NCI-H1105 (cell line): ENCODE measurements around the gene RAP1GAP2.
"Not testable (repeated sequence)": the region's sequence is repeated elsewhere in the genome, so short reads cannot be mapped to it uniquely, and the experiment has no call there.

ENCODE experiments used
- DNase-seq: peaks from one replicate; lab custom pipeline; 2025; lab: John Stamatoyannopoulos, UW

Gene RAP1GAP2

DNA sequence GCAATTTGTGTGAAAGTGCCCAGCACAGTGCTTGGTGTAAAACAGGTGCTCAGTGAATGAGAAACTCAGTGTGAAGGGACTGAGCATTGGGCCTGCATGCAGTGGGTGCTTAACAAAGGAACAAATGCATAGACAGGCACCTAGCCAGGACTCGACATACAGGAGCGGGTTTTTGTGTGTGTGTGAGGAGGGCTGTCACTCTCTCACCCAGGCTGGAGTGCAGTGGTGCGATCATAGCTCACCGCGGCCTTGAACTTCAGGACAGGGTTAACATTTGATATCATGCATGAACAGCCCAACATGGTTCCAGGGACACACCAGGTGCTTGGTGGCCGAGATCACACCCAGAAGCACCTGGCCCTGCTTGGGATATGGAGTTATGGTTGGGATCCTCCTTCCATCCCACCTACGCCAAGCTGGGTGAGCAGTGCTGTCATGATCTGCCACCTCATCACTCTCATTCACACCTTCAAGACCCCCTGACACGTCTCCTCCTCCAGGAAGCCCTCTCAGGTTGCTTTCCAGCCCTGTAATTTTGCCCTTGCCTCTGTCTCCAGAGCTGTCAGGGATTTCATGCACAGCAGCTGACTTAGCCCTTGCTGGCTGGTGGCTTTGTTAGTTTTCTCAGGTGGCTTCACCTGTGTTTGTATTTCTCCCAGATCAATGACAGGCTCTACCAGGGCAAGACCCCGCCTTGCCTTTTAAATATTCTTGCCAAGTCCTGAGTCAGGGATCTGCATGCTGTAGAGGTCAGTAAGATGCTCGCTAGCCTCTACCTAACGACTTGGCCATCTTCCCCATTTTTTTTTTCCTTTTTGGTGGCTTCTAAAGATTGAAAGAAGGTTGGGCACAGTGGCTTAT, 200.8 kb downstream of the RAP1GAP2 start:
- DNase-seq, result no peak

DNA sequence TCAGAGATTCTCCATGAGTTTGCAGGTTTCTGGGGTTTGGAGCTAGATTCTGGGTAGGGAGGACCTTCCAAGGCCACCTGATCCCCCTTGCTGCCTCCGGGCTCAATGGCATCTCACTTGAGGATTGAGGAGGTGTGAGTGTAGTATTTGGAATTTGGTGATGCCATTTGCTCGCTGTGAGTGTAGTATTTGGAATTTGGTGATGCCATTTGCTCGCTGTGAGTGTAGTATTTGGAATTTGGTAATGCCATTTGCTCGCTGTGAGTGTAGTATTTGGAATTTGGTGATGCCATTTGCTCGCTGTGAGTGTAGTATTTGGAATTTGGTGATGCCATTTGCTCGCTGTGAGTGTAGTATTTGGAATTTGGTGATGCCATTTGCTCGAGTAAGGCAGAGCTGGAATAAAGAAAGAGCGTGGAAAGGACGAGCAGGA, 202.2 kb downstream of the RAP1GAP2 start:
- DNase-seq, result not testable (repeated sequence)

DNA sequence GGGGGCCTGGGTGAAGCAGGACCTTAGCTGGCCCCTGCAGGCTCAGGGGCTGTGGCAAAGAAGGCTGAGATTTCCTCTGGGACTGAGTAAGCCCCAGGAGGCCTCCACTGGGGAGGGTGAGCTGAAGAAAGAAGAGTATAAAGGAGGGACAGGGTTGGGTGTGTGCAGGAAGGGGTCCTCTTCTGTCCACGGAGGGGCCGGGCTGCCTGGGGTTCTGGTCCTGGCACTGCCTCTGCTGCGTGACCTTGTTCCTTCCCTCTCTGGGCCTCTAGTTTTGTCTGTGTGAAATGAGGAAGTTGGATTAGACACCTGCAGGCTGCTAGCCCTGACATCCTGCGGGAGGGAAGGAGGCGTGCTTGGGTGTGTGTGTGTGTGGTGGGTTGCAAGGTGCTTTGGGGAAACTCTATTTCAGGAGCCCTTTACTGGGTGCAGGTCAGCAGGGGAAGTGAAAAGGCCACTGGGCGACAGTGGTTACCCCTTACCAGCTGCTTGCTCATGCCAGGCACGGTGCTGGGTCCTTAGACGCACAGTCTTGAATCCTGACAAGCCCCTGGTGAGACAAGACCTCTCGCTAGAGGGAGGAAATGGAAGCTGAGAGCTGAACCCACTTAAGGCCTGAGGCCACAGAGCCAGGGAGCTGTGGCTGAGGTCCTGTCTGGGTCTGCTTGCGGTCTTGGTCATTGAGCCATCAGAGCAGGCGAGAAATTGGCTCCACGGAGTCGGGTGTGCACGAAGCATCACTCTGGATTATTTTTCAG, 206.5 kb downstream of the RAP1GAP2 start:
- DNase-seq, result no peak

DNA sequence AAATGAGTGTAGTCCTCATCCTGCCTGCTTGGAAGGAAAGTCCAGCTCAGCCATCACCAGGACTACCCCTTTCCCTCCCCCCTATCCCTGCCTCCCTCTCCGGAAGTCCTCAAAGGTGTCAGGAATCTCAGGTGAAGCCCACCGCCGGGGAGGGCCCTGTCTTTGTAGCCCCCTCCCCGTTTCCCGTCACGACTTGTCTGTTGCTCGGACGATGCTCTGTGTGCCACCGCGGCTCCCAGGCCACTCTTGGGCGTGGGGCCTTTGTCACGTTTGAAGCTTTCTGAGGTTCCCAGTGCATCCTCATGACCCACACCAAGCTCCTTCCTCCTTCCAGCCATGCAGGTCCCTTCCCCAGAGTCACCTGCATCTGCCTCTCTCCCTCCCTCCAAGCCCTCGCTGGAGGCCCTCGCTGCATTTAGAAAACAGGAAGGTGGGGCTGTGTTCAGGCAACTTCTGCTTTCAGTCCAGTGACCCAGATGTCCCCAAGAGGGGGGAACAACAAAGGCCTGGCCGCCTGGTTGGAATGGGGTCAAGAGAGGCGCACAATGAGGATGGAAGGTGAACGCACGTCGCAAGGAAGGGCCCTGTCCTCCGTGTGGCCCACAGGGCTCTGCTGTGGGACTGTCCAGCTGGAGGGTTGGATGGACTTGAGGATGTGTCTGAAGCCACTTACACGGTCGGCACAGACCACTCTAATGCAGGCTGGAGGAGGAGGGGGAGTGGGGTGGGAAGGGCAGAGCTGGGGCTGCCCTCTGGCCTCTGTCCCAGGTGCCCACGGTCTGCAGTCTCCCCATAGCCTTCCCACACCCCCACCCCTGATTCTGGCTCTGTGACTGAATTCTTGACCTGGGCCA, 207.3 kb downstream of the RAP1GAP2 start:
- no peak for DNase-seq

DNA sequence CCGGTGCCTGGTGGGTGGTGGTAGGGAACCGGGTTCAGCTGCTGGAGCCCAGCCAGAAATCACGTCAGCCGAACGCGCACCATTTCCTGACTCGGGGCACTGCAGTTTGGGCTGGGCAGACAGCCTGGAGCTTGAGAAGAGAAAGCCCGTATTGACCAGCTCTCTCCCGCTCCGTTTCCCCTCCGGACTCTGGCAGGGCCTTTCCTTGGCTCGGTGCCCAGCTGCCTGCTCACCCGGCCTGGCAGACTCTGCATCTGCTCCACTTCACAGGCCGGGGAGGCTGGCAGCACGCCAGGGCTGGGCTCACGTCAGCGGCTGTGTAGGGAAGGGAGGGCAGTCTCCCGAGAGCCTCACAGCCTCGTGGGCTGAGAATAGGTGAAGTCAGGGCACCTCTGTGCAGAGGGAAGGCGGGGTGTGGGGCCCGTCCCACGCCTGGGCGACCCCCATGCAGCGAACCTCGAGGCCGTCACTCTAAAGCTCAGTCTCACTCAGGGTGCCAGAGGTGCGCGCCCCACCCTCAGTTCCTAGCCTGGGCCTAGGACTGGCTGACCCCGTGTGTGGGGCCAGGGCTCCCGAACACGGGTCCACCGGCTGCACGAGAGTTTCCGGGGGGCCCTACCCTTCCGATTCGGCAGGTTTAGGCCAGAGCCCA, 208.0 kb downstream of the RAP1GAP2 start:
- DNase-seq, result peak; percentile 93

DNA sequence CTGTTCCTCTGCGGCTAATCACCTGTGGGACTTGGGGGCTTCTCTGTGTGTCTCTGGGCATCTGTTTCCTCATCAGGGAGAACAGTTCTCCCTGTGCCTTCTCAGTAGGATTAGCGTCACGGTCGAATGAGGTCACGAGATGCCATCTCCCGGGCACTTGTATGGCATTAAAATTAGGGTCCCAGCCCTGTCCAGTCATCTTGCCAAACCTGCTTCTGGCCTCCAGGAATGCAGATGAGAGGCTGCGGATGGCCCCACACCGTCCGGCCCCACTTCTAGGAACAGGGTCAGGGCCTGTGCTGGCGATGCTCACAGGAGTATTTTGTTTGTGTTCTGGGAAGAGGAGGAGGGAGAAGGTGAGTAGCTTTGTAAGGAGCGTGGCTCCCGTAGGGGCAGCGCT, 208.7 kb downstream of the RAP1GAP2 start:
- DNase-seq, result no peak

DNA sequence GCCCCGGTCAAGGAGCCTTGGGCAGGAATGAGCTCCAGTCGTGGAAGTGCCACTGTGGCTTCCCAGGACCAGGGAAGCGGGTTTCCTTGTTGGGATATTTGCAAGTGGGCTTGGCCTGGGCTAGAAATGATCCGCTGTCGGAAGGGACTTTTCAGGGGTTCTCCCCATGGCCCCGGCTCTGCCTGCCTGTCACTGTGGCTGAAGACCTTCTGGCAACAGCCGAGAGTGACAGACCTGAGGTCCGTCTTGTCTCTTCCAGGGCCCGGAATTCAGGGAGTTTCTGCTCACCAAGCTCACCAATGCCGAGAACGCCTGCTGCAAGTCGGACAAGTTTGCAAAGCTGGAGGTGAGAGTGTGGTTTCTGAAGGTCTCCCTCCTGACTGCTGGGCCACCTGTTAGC, 209.5 kb downstream of the RAP1GAP2 start:
- no peak for DNase-seq

DNA sequence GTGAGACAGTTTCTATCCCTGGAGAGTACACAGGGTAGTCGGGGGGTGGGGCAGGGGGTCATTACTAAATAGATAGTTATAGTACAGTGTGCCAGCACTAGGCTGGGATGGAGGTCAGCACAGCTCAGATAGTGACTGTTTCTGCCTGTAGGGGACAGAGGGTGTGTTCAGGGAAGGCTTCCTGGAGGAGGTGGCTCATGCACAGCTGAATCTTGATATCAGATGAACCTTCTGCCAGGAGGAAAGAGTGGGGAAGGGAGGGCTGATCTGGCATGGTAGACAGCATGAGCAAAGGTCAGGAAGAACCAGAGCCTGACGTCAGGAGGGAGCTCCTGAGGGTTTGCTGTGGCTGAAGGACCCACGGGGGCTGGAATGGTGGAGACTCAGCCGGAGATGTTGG, 210.6 kb downstream of the RAP1GAP2 start:
- DNase-seq, result no peak

DNA sequence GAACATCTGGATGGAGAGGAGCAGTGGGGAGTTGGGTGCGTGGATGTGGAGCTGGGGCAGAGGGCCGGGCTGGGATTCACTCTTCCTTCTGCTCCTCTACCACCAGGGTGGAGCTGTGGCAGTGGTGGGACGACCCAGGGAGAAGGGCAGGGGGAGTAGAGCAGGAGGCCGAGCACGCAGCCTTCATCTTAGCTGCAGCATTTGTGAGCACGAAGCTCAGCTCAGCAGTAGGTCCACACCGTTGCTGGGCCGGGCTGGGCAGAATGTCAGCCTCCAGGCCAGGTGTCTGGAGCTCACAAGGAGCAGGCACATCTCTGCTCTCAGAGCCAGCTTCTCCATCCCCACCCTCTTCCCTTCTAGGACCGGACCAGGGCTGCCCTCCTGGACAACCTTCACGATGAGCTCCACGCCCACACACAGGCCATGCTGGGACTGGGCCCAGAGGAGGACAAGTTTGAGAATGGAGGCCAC, 211.4 kb downstream of the RAP1GAP2 start:
- DNase-seq, result no peak

DNA sequence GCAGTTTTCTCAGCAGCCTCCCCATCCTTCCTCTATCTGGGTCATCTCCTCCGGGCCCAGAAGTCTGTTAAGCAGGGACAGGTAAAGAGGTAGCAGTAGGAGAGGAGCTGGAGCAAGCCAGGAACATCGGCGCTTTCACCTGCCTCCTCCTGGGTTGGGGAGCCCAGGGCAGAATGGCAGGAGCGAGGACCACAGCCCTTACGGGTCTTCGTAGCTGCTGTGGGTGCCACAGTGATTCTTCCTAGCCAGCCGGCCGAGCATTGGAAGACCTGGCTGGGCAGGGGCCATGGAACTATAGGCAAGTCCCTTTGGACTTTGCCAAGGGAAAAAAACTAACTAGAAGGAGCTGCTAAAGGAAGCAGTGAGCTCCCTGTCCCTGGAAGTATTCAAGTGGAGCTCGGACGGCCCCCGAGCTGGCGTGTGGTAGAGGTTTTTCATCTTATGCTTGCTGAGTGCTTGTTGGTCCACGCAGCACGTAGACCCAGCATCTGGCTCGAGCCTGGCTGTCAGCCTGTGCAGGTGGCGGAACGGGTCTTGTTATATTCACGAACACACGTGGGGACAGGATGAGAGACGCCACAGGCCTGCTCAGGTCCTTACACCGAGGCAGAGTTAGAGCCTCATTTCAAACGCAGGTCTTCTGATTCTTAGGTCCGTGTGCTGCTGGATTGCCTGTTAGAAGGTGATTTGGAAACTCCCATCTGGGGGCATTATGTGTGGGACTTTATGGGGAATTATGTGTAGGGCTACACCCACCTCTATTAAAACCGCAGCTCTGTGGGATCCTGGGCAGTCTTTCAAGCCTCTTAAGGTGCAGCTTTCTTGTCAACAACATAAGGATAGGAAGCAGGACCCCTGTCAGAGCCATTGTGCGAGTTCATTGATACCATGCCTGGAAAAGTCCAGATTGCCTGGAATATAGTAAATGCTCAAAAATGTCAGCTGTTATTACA, 212.4 kb downstream of the RAP1GAP2 start:
- no peak for DNase-seq

DNA sequence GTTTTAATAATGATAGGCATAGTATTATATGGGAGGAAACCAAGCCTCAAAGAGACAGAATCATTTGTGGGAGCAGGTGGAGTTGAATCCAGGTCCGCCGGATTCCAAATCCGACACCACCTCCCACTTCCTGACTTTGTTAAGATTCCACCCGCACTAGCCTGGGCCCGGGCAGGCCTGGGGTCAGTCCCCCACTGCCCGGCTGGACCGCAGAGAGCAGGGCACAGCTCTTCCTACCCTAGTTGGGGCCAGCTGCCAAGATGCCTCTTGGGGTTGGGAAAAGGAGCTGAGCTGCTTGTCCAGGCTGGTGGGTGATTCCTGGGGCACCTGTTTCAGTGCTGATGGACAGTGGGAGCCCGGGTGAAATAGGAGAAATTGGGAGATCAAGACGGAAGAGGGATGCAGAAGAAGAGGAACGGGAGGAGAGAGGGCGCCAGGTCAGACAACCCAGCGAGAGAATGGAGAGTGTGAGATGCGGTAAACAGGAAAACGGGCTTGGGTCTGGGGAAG, 213.2 kb downstream of the RAP1GAP2 start:
- DNase-seq, result no peak

DNA sequence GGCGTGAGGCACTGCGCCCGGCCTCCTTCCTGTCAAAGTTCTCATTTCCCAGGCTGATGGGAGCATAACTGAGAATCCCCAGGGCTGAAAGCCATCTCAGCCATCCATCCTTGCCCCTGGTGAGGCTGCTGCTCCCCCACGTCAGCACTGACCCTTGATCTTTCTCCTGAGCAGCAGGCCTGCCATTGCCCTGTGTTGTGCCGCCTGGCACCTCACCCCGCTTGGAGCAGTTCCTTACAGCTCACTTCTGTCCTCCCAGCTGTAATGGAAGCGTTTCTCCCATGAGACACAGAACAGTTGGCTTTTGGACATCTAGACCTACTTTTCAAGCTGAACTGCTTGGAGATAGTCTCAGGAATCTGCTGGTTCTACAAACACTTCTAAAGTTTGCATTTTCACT, 215.7 kb downstream of the RAP1GAP2 start:
- DNase-seq, result no peak

DNA sequence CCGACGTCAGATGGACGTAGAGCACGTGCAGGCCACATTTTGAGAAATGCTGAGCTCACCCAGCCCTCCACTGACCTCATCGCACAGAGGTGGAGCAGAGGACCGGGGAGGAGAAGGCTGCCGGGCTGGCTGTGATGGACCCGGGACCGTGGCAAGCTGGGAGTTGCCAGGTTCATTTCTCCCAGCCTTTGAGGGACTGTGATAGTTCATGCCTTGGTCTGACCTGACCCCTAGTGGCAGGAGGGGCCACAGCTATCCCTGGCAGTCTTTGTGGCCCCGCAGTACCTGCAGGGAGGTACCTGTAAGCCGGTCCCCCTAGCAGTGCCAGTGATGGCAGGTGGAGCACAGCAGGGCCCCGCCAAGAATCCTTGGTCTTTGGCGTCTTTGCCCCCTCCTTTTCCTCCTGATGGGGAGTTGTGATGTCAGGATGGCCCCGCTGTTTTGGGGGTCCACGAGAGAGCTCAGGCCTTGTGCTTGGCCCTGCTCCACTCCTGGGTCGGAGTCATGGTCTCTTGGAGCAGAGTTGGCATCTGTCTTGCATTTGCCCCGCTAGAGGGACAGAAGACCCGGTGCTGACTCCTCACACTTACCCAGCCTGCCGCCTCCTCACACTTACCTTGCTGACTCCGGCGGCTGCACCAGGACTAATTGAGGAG, 216.8 kb downstream of the RAP1GAP2 start:
- no peak for DNase-seq

DNA sequence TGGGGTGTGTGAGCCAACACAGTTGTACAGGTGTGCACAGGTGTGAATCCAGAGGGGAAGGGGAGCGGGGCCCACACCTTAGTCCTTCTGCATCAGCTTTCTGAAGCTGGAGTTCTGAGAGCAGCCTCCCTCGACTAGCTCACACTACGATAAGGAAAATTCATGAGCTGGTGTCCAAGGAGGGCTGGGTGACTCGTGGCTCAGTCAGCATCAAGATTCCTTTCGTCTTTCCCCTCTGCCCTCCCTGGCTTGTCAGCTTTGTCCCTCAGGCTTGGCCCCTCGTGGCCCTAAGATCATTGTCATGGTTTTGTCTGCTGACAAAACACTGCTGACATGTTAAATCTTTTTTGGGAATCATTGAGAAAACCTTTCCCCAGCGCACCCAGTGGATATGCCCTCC, 219.7 kb downstream of the RAP1GAP2 start:
- DNase-seq, result no peak

DNA sequence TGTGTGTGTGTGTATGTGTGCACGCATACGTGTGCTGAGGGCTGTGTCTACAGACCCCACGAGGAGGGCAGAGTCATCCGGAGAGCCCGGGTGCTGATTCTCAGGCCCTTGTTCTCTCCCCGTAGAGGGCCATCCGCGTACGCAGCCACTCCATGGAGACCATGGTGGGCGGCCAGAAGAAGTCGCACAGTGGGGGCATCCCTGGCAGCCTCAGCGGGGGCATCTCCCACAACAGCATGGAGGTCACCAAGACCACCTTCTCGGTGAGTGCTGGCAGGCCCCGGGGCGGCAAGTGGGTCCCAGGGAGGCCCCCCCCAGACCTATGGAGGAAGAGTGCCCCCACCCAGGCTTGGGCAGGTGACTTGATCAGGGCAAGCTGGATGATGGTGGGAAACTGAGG, 221.7 kb downstream of the RAP1GAP2 start:
- DNase-seq, result no peak

DNA sequence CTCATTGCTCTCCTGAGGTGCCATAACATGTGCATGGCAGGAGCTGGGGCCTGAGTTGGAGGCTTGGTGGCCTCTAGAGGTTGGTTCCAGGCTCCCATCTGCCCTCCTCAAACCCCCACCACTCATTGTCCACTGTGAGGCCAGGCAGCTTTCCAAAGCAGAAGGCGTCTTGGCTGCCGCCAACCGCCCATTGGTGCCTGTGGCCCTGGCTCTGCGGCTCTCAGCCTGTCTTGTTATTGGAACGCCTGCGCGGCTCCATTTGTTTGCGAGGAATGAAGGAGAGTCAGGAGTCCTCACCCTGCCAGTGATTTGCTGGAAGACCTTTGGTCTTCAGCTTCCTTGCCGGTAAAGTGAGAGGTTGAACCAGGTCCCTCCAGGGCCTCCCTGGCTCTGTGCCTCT, 223.5 kb downstream of the RAP1GAP2 start:
- DNase-seq, result no peak

DNA sequence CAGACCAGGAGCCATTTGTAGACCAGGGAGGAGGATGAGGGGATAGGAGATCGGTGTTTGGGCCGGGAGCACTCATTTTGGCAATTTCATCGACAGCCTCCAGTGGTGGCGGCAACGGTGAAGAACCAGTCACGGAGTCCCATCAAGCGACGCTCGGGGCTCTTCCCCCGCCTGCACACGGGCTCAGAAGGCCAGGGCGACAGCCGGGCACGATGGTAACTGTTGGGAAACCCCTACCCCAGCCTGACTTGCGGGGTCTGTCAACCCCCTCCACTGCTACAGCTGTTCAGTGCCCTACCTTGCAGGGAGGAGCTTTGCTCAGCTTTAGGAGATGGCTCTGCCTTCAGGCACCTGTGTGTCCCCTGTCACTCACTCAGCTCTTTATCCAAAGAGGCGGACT, 224.1 kb downstream of the RAP1GAP2 start:
- no peak for DNase-seq

DNA sequence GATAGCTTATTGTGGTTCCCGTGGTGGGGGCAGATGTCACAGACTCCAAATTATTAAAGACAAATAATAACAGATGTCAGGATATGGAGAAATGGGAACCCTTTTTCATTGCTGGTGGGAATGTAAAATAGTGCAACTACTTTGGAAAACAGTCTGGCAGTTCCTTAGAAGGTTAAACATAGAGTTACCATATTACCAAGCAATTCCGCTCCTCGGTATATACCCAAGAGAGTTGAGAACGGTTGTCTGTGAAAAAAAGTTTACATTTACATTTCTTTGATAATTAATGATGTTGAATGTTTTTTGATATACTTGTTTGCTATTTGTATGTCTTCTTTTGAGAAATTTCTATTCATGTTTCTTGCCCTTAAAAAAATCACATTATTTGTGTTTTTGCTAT, 226.0 kb downstream of the RAP1GAP2 start:
- no peak for DNase-seq

DNA sequence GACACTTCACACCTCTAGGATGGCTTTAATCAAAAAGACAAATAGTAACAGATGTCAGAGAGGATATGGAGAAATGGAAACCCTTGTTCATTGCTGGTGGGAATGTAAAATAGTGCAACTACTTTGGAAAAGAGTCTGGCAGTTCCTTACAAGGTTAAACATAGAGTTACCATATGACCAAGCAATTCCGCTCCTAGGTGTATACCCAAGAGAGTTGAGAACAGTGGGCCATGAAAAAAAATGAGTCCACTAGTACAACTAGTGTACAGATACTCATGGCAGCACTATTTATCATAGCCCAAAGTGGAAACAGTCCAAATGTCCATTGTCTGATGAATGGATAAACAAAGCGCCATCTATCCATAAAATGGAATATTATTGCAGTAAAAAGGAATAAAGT, 228.1 kb downstream of the RAP1GAP2 start:
- DNase-seq, result no peak
